GM12878 (cell line): ENCODE results near the gene AKTIP. TPM values are rescaled to one million over a fixed set of nuclear protein-coding genes. Genes with fewer than 3 reads are reported as not detected.

Experiments used
- ATF7 ChIP-seq: fragments of 450-650 bp; IDR thresholded peaks from 2 replicates; pipeline ENCODE4 v1.6.1; 2016; ENCODE audit warnings: low read depth, mild to moderate bottlenecking
- BACH1 ChIP-seq: fragments of 450-650 bp; IDR thresholded peaks from 2 replicates; pipeline ENCODE4 v1.6.1; 2017; ENCODE audit warnings: mild to moderate bottlenecking, borderline replicate concordance
- CBFB ChIP-seq: IDR thresholded peaks from 2 replicates; pipeline ENCODE4 v1.6.1; 2016; ENCODE audit warnings: antibody characterized with exemption, low read depth
- CREB1 ChIP-seq: IDR thresholded peaks from 2 replicates; pipeline ENCODE4 v1.6.1; 2012; ENCODE audit warnings: low read depth, mild to moderate bottlenecking, inconsistent platforms
- DPF2 ChIP-seq: fragments of 450-650 bp; IDR thresholded peaks from 2 replicates; pipeline ENCODE4 v1.6.1; 2017; ENCODE audit warnings: mild to moderate bottlenecking
- EGR1 ChIP-seq, 2 experiments: IDR thresholded peaks; 1 replicate in 1 of 2; 2 replicates in 1 of 2; pipeline ENCODE4 v1.6.1; 2011 to 2012; ENCODE audit warnings: low read depth in 2 of 2, low read length in 2 of 2, borderline replicate concordance in 1 of 2, mild to moderate bottlenecking in 1 of 2, moderate library complexity in 1 of 2
- ETV6 ChIP-seq, 2 experiments: fragments of 450-650 bp in 1 of 2; IDR thresholded peaks in 1 of 2; conservative IDR thresholded peaks in 1 of 2; 2 replicates each; pipeline ENCODE4 v1.6.1; 2014; ENCODE audit warnings: antibody characterized with exemption in 1 of 2, borderline replicate concordance in 1 of 2, low read depth in 1 of 2, mild to moderate bottlenecking in 1 of 2, moderate library complexity in 1 of 2
- FOS ChIP-seq: IDR thresholded peaks from 3 replicates; pipeline ENCODE4 v1.6.1; 2011; ENCODE audit warnings: borderline replicate concordance; ENCODE audit not compliant: insufficient read length; ENCODE audit errors: extremely low read depth
- GATAD2B ChIP-seq: fragments of 450-650 bp; conservative IDR thresholded peaks from 2 replicates; pipeline ENCODE4 v1.6.1; 2017; ENCODE audit warnings: low read depth, mild to moderate bottlenecking, moderate library complexity
- NBN ChIP-seq: fragments of 450-650 bp; IDR thresholded peaks from 2 replicates; pipeline ENCODE4 v1.6.1; 2016
- NRF1 ChIP-seq: conservative IDR thresholded peaks from 2 replicates; pipeline ENCODE4 v1.6.1; 2011; ENCODE audit warnings: mild to moderate bottlenecking, low read depth, low read length, improper control_type of control experiment
- SIN3A ChIP-seq: IDR thresholded peaks from 2 replicates; pipeline ENCODE4 v1.6.1; 2012; ENCODE audit warnings: low read depth, low read length, improper control_type of control experiment
- SMAD1 ChIP-seq: fragments of 450-650 bp; IDR thresholded peaks from 2 replicates; pipeline ENCODE4 v1.6.1; 2018; ENCODE audit warnings: mild to moderate bottlenecking, low read depth; ENCODE audit not compliant: partially characterized antibody
- STAT1 ChIP-seq: fragments of 450-650 bp; conservative IDR thresholded peaks from 2 replicates; pipeline ENCODE4 v1.6.1; 2014; ENCODE audit warnings: antibody characterized with exemption, mild to moderate bottlenecking
- TCF7 ChIP-seq: IDR thresholded peaks from 2 replicates; pipeline ENCODE4 v1.6.1; 2014; ENCODE audit warnings: antibody characterized with exemption, borderline replicate concordance
- WRNIP1 ChIP-seq: IDR thresholded peaks from 2 replicates; pipeline ENCODE4 v1.6.1; 2011; ENCODE audit warnings: low read depth, low read length, improper control_type of control experiment, borderline replicate concordance
- YBX1 ChIP-seq: fragments of 450-650 bp; IDR thresholded peaks from 2 replicates; pipeline ENCODE4 v1.6.1; 2016; ENCODE audit warnings: antibody characterized with exemption
- ZNF217 ChIP-seq: fragments of 450-650 bp; IDR thresholded peaks from 2 replicates; pipeline ENCODE4 v1.6.1; 2017; ENCODE audit warnings: antibody characterized with exemption, mild to moderate bottlenecking
- ZNF622 ChIP-seq: fragments of 450-650 bp; IDR thresholded peaks from 2 replicates; pipeline ENCODE4 v1.6.1; 2017; ENCODE audit warnings: mild to moderate bottlenecking, inconsistent platforms
- polyA plus RNA-seq, 11 experiments: library from polyadenylated mRNA; depleted of rRNA in 4 of 11; unstranded in 6 of 11; stranded (reverse) in 5 of 11; fragments of >200 nt; fragmentation: Nextera tagmentation in 4 of 11; fragmentation: Illumina TruSeq in 1 of 11; extraction: Ambion mirVana in 4 of 11; extraction: Trizol in 1 of 11; gene quantifications; 1 replicate in 1 of 11; 2 replicates in 10 of 11; pipeline versions ENCODE4 v1.2.1 to v1.2.3, GENCODE V29; 2011 to 2016; ENCODE audit warnings: inconsistent platforms in 2 of 11, missing spikeins in 2 of 11, low read depth in 1 of 11
- total RNA-seq, 4 experiments: library from RNA; depleted of rRNA in 3 of 4; stranded (reverse); fragments of >200 nt in 3 of 4; fragmentation: Illumina TruSeq in 1 of 4; extraction: Trizol in 1 of 4; gene quantifications; 2 replicates each; pipeline versions ENCODE4 v1.2.1 to v1.2.3, GENCODE V29; 2013 to 2021
- TF ChIP-seq, protein P1 (sequence below): fragments of 450-650 bp; IDR thresholded peaks from 2 replicates; pipeline ENCODE4 v1.6.1; 2016; ENCODE audit warnings: mild to moderate bottlenecking, moderate library complexity, borderline replicate concordance
- TF ChIP-seq, protein P2 (sequence below): IDR thresholded peaks from 2 replicates; pipeline ENCODE4 v1.6.1; 2012; ENCODE audit warnings: low read depth, low read length, improper control_type of control experiment
- TF ChIP-seq, protein P3 (sequence below): fragments of 450-650 bp; IDR thresholded peaks from 2 replicates; pipeline ENCODE4 v1.6.1; 2017; ENCODE audit warnings: low read depth, mild to moderate bottlenecking, moderate library complexity
- TF ChIP-seq, protein P4 (sequence below): fragments of 450-650 bp; conservative IDR thresholded peaks from 2 replicates; pipeline ENCODE4 v1.6.1; 2017; ENCODE audit warnings: mild to moderate bottlenecking, moderate library complexity

The AKTIP gene
- total and polyA plus RNA-seq, 10 of the 15 experiments (the other 5 are each of a cell fraction or from before 2014, with no cell fraction given) = 11.4 to 22.9 (median 13.6) TPM

DNA sequence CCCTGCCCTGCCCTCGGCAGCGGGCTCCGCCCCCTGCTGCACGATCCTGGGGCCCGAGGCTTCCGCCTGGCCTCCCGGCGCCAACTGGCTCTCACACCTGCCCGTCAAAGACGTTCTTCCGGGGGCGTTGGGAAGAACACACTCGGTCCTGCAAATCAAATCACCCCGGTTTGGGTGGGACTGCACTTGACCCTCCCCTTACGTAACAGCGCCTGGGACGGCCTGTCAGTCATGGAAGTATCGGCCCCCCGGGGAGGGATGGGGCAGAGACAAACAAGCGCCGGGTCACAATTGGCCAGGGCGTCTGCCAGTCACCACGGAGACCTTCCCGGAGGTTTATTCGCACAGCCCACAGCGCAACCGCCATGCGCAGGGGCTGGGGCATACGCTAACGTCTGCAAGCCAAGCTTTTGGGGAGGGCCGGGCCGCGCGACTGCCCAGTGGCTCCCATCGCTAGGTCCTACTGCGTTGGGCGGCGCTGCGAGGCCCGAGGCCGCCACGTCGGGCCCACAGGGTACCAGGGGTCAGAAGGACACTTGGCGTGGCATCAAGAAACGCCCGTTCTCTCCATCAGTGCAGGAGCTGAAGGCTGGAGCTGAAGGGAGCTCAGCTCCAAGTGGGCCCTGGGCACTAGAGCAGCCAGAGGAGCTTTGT is 388 bp upstream of the AKTIP start (continued):
- TF ChIP-seq, protein P1, sequence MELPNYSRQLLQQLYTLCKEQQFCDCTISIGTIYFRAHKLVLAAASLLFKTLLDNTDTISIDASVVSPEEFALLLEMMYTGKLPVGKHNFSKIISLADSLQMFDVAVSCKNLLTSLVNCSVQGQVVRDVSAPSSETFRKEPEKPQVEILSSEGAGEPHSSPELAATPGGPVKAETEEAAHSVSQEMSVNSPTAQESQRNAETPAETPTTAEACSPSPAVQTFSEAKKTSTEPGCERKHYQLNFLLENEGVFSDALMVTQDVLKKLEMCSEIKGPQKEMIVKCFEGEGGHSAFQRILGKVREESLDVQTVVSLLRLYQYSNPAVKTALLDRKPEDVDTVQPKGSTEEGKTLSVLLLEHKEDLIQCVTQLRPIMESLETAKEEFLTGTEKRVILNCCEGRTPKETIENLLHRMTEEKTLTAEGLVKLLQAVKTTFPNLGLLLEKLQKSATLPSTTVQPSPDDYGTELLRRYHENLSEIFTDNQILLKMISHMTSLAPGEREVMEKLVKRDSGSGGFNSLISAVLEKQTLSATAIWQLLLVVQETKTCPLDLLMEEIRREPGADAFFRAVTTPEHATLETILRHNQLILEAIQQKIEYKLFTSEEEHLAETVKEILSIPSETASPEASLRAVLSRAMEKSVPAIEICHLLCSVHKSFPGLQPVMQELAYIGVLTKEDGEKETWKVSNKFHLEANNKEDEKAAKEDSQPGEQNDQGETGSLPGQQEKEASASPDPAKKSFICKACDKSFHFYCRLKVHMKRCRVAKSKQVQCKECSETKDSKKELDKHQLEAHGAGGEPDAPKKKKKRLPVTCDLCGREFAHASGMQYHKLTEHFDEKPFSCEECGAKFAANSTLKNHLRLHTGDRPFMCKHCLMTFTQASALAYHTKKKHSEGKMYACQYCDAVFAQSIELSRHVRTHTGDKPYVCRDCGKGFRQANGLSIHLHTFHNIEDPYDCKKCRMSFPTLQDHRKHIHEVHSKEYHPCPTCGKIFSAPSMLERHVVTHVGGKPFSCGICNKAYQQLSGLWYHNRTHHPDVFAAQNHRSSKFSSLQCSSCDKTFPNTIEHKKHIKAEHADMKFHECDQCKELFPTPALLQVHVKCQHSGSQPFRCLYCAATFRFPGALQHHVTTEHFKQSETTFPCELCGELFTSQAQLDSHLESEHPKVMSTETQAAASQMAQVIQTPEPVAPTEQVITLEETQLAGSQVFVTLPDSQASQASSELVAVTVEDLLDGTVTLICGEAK = peak; percentile 90
- no peak for TF ChIP-seq WRNIP1
- no peak for TF ChIP-seq ETV6 (conservative IDR thresholded peaks at IDR 0.05 in 1 of 2, IDR thresholded peaks at IDR 0.05 in 1 of 2; ENCODE audit: borderline replicate concordance in 1 of 2, low read depth in 1 of 2)
- TF ChIP-seq, protein P2, sequence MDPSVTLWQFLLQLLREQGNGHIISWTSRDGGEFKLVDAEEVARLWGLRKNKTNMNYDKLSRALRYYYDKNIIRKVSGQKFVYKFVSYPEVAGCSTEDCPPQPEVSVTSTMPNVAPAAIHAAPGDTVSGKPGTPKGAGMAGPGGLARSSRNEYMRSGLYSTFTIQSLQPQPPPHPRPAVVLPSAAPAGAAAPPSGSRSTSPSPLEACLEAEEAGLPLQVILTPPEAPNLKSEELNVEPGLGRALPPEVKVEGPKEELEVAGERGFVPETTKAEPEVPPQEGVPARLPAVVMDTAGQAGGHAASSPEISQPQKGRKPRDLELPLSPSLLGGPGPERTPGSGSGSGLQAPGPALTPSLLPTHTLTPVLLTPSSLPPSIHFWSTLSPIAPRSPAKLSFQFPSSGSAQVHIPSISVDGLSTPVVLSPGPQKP = 0 out of 2 replicates have a peak, but pooled peaks have one; percentile 16
- TF ChIP-seq ATF7 = peak; percentile 84
- 0 out of 3 replicates have a peak, but pooled peaks of 1 of the 2 experiments have one; percentile 22 for TF ChIP-seq EGR1 (IDR thresholded peaks at IDR 0.05; ENCODE audit: borderline replicate concordance in 1 of 2, low read depth in 2 of 2, low read length in 2 of 2)
- TF ChIP-seq ZNF217 = no peak
- no peak for TF ChIP-seq CBFB
- peak; percentile 69; the same call in 1 of the 2 replicates for TF ChIP-seq BACH1
- no peak for TF ChIP-seq TCF7
- TF ChIP-seq NRF1 = peak; percentile 90
- TF ChIP-seq ZNF622 = no peak
- TF ChIP-seq SMAD1 = no peak
- TF ChIP-seq CREB1 = peak; percentile 91
- peak; percentile 40 for TF ChIP-seq FOS
- TF ChIP-seq, protein P3, sequence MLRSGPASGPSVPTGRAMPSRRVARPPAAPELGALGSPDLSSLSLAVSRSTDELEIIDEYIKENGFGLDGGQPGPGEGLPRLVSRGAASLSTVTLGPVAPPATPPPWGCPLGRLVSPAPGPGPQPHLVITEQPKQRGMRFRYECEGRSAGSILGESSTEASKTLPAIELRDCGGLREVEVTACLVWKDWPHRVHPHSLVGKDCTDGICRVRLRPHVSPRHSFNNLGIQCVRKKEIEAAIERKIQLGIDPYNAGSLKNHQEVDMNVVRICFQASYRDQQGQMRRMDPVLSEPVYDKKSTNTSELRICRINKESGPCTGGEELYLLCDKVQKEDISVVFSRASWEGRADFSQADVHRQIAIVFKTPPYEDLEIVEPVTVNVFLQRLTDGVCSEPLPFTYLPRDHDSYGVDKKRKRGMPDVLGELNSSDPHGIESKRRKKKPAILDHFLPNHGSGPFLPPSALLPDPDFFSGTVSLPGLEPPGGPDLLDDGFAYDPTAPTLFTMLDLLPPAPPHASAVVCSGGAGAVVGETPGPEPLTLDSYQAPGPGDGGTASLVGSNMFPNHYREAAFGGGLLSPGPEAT = no peak
- peak; percentile 100 for TF ChIP-seq DPF2
- TF ChIP-seq, protein P4, sequence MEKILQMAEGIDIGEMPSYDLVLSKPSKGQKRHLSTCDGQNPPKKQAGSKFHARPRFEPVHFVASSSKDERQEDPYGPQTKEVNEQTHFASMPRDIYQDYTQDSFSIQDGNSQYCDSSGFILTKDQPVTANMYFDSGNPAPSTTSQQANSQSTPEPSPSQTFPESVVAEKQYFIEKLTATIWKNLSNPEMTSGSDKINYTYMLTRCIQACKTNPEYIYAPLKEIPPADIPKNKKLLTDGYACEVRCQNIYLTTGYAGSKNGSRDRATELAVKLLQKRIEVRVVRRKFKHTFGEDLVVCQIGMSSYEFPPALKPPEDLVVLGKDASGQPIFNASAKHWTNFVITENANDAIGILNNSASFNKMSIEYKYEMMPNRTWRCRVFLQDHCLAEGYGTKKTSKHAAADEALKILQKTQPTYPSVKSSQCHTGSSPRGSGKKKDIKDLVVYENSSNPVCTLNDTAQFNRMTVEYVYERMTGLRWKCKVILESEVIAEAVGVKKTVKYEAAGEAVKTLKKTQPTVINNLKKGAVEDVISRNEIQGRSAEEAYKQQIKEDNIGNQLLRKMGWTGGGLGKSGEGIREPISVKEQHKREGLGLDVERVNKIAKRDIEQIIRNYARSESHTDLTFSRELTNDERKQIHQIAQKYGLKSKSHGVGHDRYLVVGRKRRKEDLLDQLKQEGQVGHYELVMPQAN = peak; percentile 58; the same call in 1 of the 2 replicates
- TF ChIP-seq GATAD2B = peak; percentile 24; the same call in 1 of the 2 replicates
- TF ChIP-seq YBX1 = no peak
- TF ChIP-seq STAT1 = peak; percentile 72; the same call in 1 of the 2 replicates
- no peak for TF ChIP-seq NBN
- TF ChIP-seq SIN3A = no peak
